GM12878 (cell line): ENCODE measurements around the gene C10orf105. TPM values are rescaled to one million over a fixed set of nuclear protein-coding genes. Genes with fewer than 3 reads are reported as not detected.

Experiments
- ATAC-seq: fragments of 200-7000 bp; cut with Tn5 transposase; 3 replicates; pipeline ENCODE4 v1.9.1; 2020; ENCODE audit warnings: mild to moderate bottlenecking, moderate library complexity
- BruUV-seq: library from RNA; stranded (reverse); fragments of 400-500 nt; replicated peaks from 2 replicates; lab custom pipeline; 2021; lab: Mats Ljungman, UMichigan
- CTCF ChIA-PET: fragments of 300-600 bp; sonication (Branson Sonifier 250); formaldehyde crosslinking; extraction: SDS; loops from one replicate; lab custom pipeline; 2021; ENCODE audit warnings: inconsistent platforms; lab: Yijun Ruan, JAX
- POLR2A ChIA-PET: fragments of 350-600 bp; formaldehyde crosslinking; extraction: SDS; loops from one replicate; lab custom pipeline; 2021; ENCODE audit warnings: inconsistent platforms; lab: Charles Lee
- RAD21 ChIA-PET: fragments of 300-600 bp; sonication (Branson Sonifier 250); formaldehyde crosslinking; loops from one replicate; lab custom pipeline; 2023; ENCODE audit warnings: antibody characterized with exemption; ENCODE audit not compliant: unreplicated experiment; lab: Charles Lee
- SMC1A ChIA-PET: fragments of 300-600 bp; sonication (Branson Sonifier 250); formaldehyde crosslinking; loops from one replicate; lab custom pipeline; 2023; ENCODE audit not compliant: unreplicated experiment, uncharacterized antibody; lab: Charles Lee
- DNase-seq: peaks from one replicate; pipeline ENCODE4 v3.0.0-alpha.2; 2011; ENCODE audit warnings: low read depth, low spot score
- FAIRE-seq: peaks from 3 replicates; lab custom pipeline; 2011; peaks lifted over from hg19 to GRCh38; lab: Jason Lieb, UNC
- H2AFZ ChIP-seq: 2 replicates; pipeline ENCODE4 v1.6.0; 2011; ENCODE audit warnings: low read depth, low read length, control low read depth; ENCODE audit not compliant: control insufficient read depth
- H3K27ac ChIP-seq: 2 replicates; pipeline ENCODE4 v1.5.1; 2011; ENCODE audit warnings: control low read depth; ENCODE audit not compliant: control insufficient read depth, insufficient read depth
- H3K27me3 ChIP-seq, 2 experiments: replicated peaks in 1 of 2; 2 replicates each; pipeline versions ENCODE4 v1.6.0 to v1.6.1; 2011; ENCODE audit warnings: low read length in 1 of 2; ENCODE audit not compliant: control insufficient read depth in 2 of 2, insufficient read depth in 2 of 2
- H3K36me3 ChIP-seq, 2 experiments: 2 replicates each; pipeline ENCODE4 v1.5.1; 2011; ENCODE audit warnings: low read length in 1 of 2; ENCODE audit not compliant: control insufficient read depth in 2 of 2, insufficient read depth in 2 of 2
- H3K4me1 ChIP-seq: 2 replicates; pipeline ENCODE4 v1.6.1; 2011; ENCODE audit warnings: mild to moderate bottlenecking, low read length, moderate library complexity, mixed read lengths; ENCODE audit not compliant: control insufficient read depth, insufficient read depth
- H3K4me2 ChIP-seq: 2 replicates; pipeline ENCODE4 v1.6.0; 2011; ENCODE audit warnings: control low read depth; ENCODE audit not compliant: control insufficient read depth, insufficient read depth
- H3K4me3 ChIP-seq: fragments of 200-600 bp; sonication (generic); 2 replicates; pipeline ENCODE4 v1.5.1; 2016
- H3K79me2 ChIP-seq: 2 replicates; pipeline ENCODE4 v1.6.0; 2011; ENCODE audit warnings: low read length; ENCODE audit not compliant: control insufficient read depth, insufficient read depth
- H3K9ac ChIP-seq: 2 replicates; pipeline ENCODE4 v1.8.0; 2011; ENCODE audit warnings: low read length, control low read depth, mixed read lengths; ENCODE audit not compliant: control insufficient read depth, insufficient read depth
- H3K9me3 ChIP-seq: replicated peaks from 3 replicates; pipeline ENCODE4 v1.5.1; 2011; ENCODE audit warnings: mild to moderate bottlenecking, low read length; ENCODE audit not compliant: control insufficient read depth, insufficient read depth
- H4K20me1 ChIP-seq: 2 replicates; pipeline ENCODE4 v1.6.0; 2011; ENCODE audit not compliant: control insufficient read depth, insufficient read depth
- ASH2L ChIP-seq: fragments of 300-600, 200-600 bp; sonication (generic); IDR thresholded peaks from 2 replicates; pipeline ENCODE4 v1.6.1; 2017; ENCODE audit warnings: low read depth, mild to moderate bottlenecking, borderline replicate concordance
- BRCA1 ChIP-seq: IDR thresholded peaks from 2 replicates; pipeline ENCODE4 v1.6.1; 2011; ENCODE audit warnings: low read depth, low read length, improper control_type of control experiment
- CBX5 ChIP-seq: sonication (generic); IDR thresholded peaks from 2 replicates; pipeline ENCODE4 v1.6.1; 2016; ENCODE audit warnings: low read depth, moderate library complexity, mild to moderate bottlenecking, inconsistent platforms
- EED ChIP-seq: sonication (generic); IDR thresholded peaks from 2 replicates; pipeline ENCODE4 v1.6.1; 2016; ENCODE audit warnings: antibody characterized with exemption, low read depth
- HCFC1 ChIP-seq: fragments of 150-350 bp; IDR thresholded peaks from 2 replicates; pipeline ENCODE4 v1.6.1; 2014; ENCODE audit warnings: low read length
- JUNB ChIP-seq: IDR thresholded peaks from 2 replicates; pipeline ENCODE4 v1.6.1; 2016; ENCODE audit warnings: antibody characterized with exemption, mild to moderate bottlenecking
- NR2F1 ChIP-seq: fragments of 450-650 bp; conservative IDR thresholded peaks from 2 replicates; pipeline ENCODE4 v1.6.1; 2017; ENCODE audit warnings: mild to moderate bottlenecking
- PAX8 ChIP-seq: fragments of 450-650 bp; IDR thresholded peaks from 2 replicates; pipeline ENCODE4 v1.6.1; 2017; ENCODE audit warnings: mild to moderate bottlenecking, moderate library complexity
- RELA ChIP-seq: fragments of 450-650 bp; IDR thresholded peaks from 2 replicates; pipeline ENCODE4 v1.8.0; 2014; ENCODE audit warnings: borderline replicate concordance; ENCODE audit not compliant: partially characterized antibody
- SMARCA5 ChIP-seq: fragments of 450-650 bp; IDR thresholded peaks from 2 replicates; pipeline ENCODE4 v1.6.1; 2017; ENCODE audit warnings: mild to moderate bottlenecking
- SPI1 ChIP-seq: IDR thresholded peaks from 2 replicates; pipeline ENCODE4 v1.6.1; 2011; ENCODE audit warnings: low read depth, mild to moderate bottlenecking, low read length, moderate library complexity, borderline replicate concordance; ENCODE audit not compliant: insufficient read depth
- STAT3 ChIP-seq: IDR thresholded peaks from 2 replicates; pipeline ENCODE4 v1.6.1; 2011; ENCODE audit warnings: low read depth, low read length, improper control_type of control experiment
- TARDBP ChIP-seq: IDR thresholded peaks from 2 replicates; pipeline ENCODE4 v1.6.1; 2016; ENCODE audit warnings: borderline replicate concordance
- TCF3 ChIP-seq: IDR thresholded peaks from 2 replicates; pipeline ENCODE4 v1.6.1; 2012; ENCODE audit warnings: low read depth, mild to moderate bottlenecking, low read length, borderline replicate concordance; ENCODE audit not compliant: insufficient read depth
- ZNF24 ChIP-seq: fragments of 450-650 bp; IDR thresholded peaks from 2 replicates; pipeline ENCODE4 v1.6.1; 2017; ENCODE audit warnings: antibody characterized with exemption, mild to moderate bottlenecking
- WGBS: methylation state at CpG from one replicate; pipeline ENCODE4 v1.1.6; 2016; ENCODE audit warnings: low lambda C conversion rate; ENCODE audit not compliant: insufficient replicate concordance, insufficient coverage; ENCODE audit errors: missing lambda C conversion rate; 5-methylcytosine and 5-hydroxymethylcytosine counted together
- in situ Hi-C: fragments of 300-500 bp; cut with MboI; formaldehyde crosslinking; loops from 9 replicates; pipeline ENCODE4 v1.14.3; 2018; ENCODE audit warnings: mixed read lengths
- intact Hi-C: fragments of 100-400 bp; cut with micrococcal nuclease; formaldehyde crosslinking; loops from one replicate; pipeline ENCODE4 v1.14.2; 2022; ENCODE audit not compliant: unreplicated experiment
- polyA plus RNA-seq, 11 experiments: library from polyadenylated mRNA; depleted of rRNA in 4 of 11; unstranded in 6 of 11; stranded (reverse) in 5 of 11; fragments of >200 nt; fragmentation: Nextera tagmentation in 4 of 11; fragmentation: Illumina TruSeq in 1 of 11; extraction: Ambion mirVana in 4 of 11; extraction: Trizol in 1 of 11; gene quantifications; 1 replicate in 1 of 11; 2 replicates in 10 of 11; pipeline versions ENCODE4 v1.2.1 to v1.2.3, GENCODE V29; 2011 to 2016; ENCODE audit warnings: inconsistent platforms in 2 of 11, missing spikeins in 2 of 11, low read depth in 1 of 11
- total RNA-seq, 4 experiments: library from RNA; depleted of rRNA in 3 of 4; stranded (reverse); fragments of >200 nt in 3 of 4; fragmentation: Illumina TruSeq in 1 of 4; extraction: Trizol in 1 of 4; gene quantifications; 2 replicates each; pipeline versions ENCODE4 v1.2.1 to v1.2.3, GENCODE V29; 2013 to 2021

The C10orf105 gene
- total and polyA plus RNA-seq, 10 of the 15 experiments (the other 5 are each of a cell fraction or from before 2014, with no cell fraction given) = 0.04 to 0.06 (median 0.05) TPM; not detected in 7

DNA sequence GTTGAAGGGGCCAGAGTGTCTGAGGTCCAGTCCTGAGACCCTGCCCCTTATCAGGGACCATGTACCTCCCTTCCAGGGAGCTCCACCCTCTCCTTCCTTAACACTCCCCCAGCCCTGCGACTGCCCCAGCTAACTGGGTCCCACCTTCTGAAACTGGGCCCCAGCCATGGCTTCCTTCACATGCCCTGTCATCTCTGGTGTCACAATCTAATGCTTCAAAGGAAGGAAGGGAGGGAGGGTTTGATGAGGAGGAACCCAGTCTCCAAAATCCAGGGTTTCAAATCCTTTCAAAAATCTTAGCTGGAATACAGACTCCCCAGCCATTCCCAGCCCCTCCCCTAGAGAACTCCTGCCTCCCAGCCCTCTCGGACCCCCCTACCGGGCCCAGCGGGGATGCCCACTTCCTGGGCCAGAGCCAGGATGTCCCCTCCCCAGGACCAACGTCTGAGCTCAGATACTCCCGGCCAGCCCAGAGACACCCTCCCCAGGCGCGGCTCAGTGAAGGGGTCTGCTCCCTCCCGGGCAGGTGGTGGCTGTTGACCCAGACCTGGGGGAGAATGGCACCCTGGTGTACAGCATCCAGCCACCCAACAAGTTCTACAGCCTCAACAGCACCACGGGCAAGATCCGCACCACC is 18.0 kb downstream of the C10orf105 start:
- no peaks in the 10 kb centered on the region for H3K79me2 ChIP-seq
- ATAC-seq (no peak), FAIRE-seq (no peak), DNase-seq (no peak)
- no peak overlapping the region for H3K4me3 ChIP-seq
- H3K9ac ChIP-seq = no peak overlapping the region
- ChIA-PET RAD21 (no interaction called here), SMC1A (interaction anchor here (1.3 kb wide), 1 partner anchor 387 kb away, joined by 3 read pairs; no protein-coding TSS in a partner anchor)
- BruUV-seq = no TSS peak
- H3K27ac ChIP-seq = no peak overlapping the region
- H3K4me2 ChIP-seq = no peak overlapping the region
- no peaks in the 10 kb centered on the region for H3K9me3 ChIP-seq
- intact Hi-C loops = no loop called here
- H3K4me1 ChIP-seq = peaks cover 27% of the 10 kb centered on the region
- WGBS = 38% methylated on average over 10 of the region's 11 CpGs
- H3K36me3 ChIP-seq = no peaks in the 10 kb centered on the region
- TF ChIP-seq TCF3 = no peak
- TF ChIP-seq EED = no peak
- no peak for TF ChIP-seq PAX8
- no peak for TF ChIP-seq SPI1
- no peak for TF ChIP-seq HCFC1
- TF ChIP-seq, all 136 proteins: peak for 0
- ChIA-PET POLR2A (no interaction called here), CTCF (interaction anchor here (0.6 to 1.0 kb wide), 2 partner anchors 16 to 335 kb away, joined by 3 read pairs; no protein-coding TSS in a partner anchor)
- in situ Hi-C loops = loop anchor here (5.0 to 10.0 kb wide), 2 partner anchors 317 to 389 kb away; no protein-coding TSS in a partner anchor
- Histone ChIP-seq H4K20me1 (no peaks in the 10 kb centered on the region), H3K27me3 (no peaks in the 10 kb centered on the region; a peak in 1 of 4 replicates), H2AFZ (no peak overlapping the region)

DNA sequence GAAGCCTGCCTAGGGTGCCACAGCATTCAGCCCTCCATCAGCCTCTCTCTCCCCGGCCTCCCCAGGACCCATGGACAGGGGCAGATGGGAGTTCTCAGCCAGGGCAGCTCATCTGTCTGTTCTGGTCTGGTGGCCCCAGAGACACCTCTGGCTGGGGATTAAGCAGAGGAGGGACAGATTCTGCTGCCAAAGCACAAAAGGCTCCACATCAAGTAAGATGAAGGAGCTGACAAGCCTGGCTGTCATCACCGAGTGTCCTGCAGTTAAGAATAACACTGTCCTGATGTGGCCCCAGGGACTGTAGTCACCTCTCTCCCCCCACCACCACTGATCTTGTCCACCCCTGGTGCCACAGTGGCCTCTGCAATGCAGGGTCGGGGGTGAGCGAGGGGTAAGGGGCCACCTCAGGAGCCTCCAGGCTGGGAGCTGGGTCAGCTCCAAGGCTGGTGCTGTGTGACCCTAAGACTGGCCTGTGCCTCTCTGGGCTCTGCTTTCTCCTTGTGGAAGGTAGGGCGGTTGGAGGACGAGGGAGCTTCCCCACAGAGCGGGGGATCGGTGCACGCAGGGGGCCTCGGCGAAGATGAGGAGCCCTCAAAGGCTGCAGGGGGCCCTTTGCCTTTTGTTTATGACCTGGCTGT is 18.7 kb downstream of the C10orf105 start:
- Histone ChIP-seq H3K27me3 (no peaks in the 10 kb centered on the region; a peak in 1 of 4 replicates), H3K4me3 (no peak overlapping the region), H4K20me1 (no peaks in the 10 kb centered on the region), H3K9me3 (no peaks in the 10 kb centered on the region), H3K27ac (no peak overlapping the region), H3K9ac (no peak overlapping the region), H3K36me3 (no peaks in the 10 kb centered on the region), H3K4me2 (no peak overlapping the region), H2AFZ (no peak overlapping the region), H3K4me1 (peaks cover 35% of the 10 kb centered on the region), H3K79me2 (no peaks in the 10 kb centered on the region)
- FAIRE-seq (no peak), DNase-seq (no peak), ATAC-seq (no peak)
- POLR2A ChIA-PET = no interaction called here
- no TSS peak for BruUV-seq
- WGBS = 59% methylated on average over 11 of the region's 11 CpGs
- RAD21 ChIA-PET = interaction anchor here (2.8 kb wide), 1 partner anchor 27 kb away, joined by 11 read pairs; no protein-coding TSS in a partner anchor
- SMC1A ChIA-PET = interaction anchor here (1.1 to 1.3 kb wide), 2 partner anchors 15 to 386 kb away, joined by 3 read pairs; no protein-coding TSS in a partner anchor
- intact Hi-C loops = no loop called here
- CTCF ChIA-PET = interaction anchor here (0.6 to 8.9 kb wide), 3 partner anchors 6 to 384 kb away, joined by 3 to 116 read pairs (median 92); partner anchors contain the start of gene SLC29A3
- in situ Hi-C loops = loop anchor here (5.0 to 10.0 kb wide), 2 partner anchors 316 to 389 kb away; no protein-coding TSS in a partner anchor
- TF ChIP-seq RELA (no peak), ZNF24 (no peak), SMARCA5 (no peak), JUNB (no peak), ASH2L (no peak), TARDBP (no peak), BRCA1 (no peak), STAT3 (no peak), CBX5 (no peak), NR2F1 (no peak)
